Stimulated activated naive CD8-positive, alpha-beta T cell treated with anti-CD3 and anti-CD28 coated beads, Interleukin-15, Interleukin-2, amounts not matched to agents 100 U/mL and 50 U/mL, for 24 hours (primary cell): Measurements from ENCODE around the gene MXRA5.
"Not testable (repeated sequence)": the region's sequence is repeated elsewhere in the genome, so short reads cannot be mapped to it uniquely, and the experiment has no call there.

Experiments
- ATAC-seq: fragments of 150-1000 bp; cut with Tn5 transposase; one replicate; pipeline ENCODE4 v1.10.0; 2021
- DNase-seq: peaks from one replicate; pipeline ENCODE4 v3.0.0; 2021

MXRA5 gene, protein sequence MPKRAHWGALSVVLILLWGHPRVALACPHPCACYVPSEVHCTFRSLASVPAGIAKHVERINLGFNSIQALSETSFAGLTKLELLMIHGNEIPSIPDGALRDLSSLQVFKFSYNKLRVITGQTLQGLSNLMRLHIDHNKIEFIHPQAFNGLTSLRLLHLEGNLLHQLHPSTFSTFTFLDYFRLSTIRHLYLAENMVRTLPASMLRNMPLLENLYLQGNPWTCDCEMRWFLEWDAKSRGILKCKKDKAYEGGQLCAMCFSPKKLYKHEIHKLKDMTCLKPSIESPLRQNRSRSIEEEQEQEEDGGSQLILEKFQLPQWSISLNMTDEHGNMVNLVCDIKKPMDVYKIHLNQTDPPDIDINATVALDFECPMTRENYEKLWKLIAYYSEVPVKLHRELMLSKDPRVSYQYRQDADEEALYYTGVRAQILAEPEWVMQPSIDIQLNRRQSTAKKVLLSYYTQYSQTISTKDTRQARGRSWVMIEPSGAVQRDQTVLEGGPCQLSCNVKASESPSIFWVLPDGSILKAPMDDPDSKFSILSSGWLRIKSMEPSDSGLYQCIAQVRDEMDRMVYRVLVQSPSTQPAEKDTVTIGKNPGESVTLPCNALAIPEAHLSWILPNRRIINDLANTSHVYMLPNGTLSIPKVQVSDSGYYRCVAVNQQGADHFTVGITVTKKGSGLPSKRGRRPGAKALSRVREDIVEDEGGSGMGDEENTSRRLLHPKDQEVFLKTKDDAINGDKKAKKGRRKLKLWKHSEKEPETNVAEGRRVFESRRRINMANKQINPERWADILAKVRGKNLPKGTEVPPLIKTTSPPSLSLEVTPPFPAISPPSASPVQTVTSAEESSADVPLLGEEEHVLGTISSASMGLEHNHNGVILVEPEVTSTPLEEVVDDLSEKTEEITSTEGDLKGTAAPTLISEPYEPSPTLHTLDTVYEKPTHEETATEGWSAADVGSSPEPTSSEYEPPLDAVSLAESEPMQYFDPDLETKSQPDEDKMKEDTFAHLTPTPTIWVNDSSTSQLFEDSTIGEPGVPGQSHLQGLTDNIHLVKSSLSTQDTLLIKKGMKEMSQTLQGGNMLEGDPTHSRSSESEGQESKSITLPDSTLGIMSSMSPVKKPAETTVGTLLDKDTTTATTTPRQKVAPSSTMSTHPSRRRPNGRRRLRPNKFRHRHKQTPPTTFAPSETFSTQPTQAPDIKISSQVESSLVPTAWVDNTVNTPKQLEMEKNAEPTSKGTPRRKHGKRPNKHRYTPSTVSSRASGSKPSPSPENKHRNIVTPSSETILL (N-terminal part only)

DNA sequence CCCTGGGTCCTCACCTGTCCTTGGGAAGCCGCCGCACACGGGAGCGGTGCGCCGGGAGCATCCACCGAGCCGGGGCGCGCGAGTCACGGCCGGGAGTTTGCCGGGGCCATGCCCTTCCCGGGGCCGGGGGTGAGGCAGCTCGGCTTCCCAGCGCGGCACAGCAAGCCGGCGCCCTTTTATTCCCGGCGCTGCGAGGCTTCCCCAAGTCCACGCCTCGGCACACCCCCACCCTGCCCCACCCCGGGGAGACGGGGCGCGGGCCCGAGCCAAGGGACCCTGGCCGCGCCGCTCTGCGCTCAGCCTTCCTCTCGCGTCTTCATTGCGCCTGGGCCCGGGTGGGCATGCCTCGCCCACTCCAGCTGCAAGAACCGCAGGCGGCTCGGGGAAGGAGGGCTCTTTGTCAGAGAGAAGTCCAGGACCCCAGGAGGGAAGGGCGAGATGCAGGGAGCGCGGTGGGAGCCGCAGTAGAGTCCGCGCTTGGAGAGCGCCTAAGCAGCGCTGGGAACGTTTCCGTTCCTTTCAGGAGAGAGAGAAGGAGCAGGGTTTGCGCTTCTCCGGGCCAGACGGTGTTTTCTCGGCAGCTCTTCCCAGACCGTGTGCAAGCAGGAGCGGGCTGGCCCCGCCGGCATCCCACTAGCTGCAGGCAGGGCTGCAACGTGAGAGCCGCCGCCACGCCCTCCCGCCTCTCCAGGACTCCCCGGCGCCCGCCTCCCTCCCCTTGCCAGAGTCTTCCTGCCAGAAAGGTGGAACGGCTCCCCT is at the start of gene MXRA5:
Gene MXRA5, minus strand, starts transcription at position 152 of the 759 bp plus-strand sequence. CDS start 2,819 bp downstream, outside the sequence.
- ATAC-seq (no peak), DNase-seq (no peak)

DNA sequence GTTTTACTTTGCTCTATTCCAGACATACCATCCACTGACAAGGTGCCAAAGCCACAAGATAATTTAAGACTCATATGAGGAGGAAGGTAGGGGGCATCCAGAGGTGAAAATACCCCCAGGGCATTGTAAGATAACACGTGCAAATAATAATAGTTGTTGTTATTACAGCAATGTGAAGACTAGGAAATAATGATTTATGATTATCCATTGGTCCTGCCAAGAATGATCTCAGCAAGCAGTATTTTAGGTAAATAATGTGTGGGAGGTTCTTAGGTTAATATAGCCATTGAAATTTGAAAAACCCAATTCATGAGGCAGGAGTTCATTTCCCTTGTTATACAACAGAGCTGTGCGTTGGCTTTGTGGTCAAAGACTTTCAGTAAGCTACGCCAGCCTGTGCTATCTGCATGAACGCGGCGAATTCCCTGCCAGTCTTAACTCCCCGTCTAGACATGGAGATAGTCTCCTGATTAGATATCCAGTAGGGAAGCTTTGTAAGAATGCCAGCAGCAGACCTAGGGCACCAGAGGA is 47.2 kb upstream of the MXRA5 start:
- ATAC-seq: no peak
- no peak for DNase-seq

DNA sequence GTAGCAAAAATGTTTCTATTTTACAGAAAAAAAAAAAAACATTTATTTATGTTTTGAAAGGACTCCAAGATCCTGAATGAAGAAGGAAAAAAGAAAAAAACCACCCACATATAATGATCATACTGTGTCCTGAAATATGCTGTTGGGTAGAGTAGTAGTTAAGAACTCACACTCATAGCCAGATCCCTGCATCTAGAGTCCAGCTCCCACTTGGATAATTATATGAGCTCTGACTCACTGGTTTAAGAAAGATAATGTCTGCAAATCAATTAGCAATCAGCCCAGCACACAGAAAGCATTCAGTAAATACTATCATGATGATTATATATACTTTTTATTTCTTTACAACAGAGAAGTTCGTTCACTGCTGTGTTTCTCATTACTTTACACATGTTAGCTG is 46.7 kb upstream of the MXRA5 start:
- ATAC-seq: no peak

DNA sequence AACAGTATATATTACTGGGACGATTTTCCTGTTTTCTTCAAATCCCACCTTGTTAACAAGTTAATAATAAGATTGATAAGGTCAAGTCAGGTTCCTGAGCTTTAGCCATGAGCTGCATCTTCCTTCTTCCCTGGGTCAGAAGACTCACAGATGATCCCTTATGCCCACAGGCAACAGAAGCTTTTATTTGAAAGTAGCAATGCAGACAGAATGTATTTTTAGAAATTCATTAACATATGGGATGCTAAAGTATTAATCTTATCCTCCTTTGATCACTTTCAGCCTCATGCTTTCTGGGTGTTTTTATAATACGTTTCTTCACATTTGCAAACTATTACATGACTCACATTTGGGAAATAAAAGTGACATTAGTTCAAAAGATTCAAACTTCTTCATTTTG is 42.0 kb upstream of the MXRA5 start:
- no peak for DNase-seq
- ATAC-seq: no peak

More for the DNA sequence above, 46.7 kb upstream of the MXRA5 start:
- no peak for DNase-seq

DNA sequence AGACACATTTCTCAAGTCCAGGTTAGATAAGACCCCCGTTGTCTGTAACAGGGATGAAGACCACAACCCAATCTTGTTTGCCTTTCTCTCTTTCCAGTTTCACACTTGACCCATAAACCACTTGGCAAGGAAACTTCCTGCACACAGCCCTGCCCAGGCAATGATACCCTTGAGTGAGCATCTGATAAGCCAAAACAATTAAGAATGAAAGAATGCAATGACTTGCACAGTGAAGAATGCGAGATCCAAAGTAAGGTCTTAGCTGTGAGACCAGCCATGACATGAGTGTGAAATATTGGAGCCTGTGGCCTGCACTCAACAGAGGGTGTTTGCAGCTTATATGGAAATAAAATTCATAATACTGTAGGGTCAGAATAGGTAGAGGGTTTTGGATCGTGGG is 37.9 kb upstream of the MXRA5 start:
- ATAC-seq: no peak
- no peak for DNase-seq

DNA sequence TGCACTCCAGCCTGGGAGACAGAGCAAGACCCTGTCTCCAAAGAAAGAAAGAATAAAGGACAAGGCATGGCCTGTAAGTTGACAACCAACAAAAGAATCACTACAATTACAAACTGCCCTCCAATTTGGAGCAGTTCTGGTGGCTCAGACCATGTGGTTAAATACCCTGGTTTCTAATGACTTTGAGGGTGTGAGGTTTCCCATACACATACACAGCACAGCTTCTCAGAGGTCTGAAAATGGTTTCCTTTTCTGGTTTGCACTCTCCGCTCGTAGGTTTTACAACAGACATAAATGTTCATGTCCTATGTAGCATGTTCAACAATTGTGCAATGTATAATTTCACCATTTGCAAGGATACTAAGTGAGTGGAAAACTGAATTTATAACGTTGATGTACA is 34.2 kb upstream of the MXRA5 start:
- DNase-seq (no peak), ATAC-seq (no peak)

DNA sequence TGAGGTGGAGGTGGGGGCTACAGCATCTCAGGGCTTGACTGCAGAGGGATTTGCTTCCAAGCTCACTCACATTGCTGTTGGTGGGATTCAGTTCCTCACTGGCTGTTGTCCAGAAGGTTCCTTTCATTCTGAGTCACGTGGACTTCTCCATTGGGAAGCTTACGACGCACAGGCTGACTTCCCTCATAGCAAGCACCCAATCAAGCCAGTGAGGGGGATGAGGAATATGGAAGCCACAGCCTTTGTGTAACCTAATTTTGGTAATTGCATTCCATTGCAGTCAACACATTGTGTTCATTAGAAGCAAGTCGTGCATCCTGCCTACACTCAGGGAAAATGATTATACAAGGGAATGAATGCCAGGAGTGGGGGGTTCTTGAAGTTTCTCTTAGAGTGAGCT is 32.7 kb upstream of the MXRA5 start:
- no peak for DNase-seq
- no peak for ATAC-seq

DNA sequence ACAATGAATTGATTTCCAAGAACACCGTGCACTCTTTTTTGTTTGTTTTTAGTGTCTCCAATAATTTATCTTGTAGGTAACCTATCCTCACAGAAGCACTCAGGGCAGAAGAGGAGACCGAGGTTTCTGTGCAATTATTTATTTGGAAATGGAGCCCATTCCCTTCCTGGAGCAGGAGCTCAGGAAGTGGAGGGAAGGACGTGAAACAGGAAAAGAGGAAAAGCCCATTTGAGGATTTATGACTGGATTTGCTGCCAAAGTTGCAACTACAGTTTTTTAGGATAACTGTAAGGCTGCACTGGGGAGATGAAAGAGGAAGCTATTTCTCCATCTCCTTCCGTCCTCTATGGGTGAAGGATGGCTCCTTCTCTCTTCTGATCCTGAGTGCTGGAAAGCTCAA is 31.7 kb upstream of the MXRA5 start:
- DNase-seq (no peak), ATAC-seq (no peak)

DNA sequence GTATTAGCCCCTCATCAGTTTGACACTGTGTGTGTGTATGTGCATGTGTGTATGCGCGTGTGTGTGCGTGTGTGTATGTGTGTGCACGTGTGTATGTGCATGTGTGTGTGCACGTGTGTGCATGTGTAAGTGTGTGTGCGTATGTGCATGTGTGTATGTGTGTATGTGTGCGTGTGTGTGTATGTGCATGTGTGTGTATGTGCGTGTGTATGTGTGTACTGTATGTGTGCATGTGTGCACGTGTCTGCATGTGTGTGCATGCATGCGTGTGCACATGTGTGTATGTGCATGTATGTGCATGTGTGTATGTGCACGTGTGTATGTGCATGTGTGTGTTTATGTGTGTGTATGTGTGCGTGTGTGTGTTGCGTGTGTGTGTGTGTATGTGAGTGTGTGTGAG is 31.1 kb upstream of the MXRA5 start:
- ATAC-seq: no peak

DNA sequence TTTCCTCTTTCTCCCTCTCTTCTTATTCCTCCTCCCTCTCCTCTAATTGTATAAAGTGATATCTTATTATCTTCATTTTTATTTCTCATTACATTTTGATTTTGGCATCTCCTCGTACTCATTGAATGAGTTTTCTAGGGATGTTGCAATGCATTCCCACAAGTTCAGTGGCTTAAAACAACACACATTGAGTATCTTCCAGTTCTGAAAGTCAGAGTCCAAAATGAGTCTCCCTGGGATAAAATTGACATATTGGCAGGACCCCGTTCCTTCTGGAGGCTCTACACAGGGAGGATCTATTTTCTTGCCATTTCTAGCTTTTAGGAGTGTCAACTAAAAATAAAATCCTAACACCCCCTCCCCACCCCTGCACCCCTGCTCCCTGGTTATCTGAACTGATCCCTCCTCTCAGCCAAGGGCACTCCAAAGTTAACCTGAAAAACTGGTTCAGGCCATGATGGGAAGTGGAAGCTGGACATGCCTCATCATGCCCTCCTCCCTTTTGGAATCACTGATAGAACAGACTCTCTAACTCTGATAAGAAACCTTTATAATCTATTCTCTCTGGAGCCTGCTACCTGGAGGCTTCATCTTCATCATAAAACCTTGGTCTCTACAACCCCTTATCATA is 29.5 kb upstream of the MXRA5 start:
- DNase-seq, ATAC-seq: not testable (repeated sequence)

More for the DNA sequence above, 31.1 kb upstream of the MXRA5 start:
- DNase-seq: no peak

DNA sequence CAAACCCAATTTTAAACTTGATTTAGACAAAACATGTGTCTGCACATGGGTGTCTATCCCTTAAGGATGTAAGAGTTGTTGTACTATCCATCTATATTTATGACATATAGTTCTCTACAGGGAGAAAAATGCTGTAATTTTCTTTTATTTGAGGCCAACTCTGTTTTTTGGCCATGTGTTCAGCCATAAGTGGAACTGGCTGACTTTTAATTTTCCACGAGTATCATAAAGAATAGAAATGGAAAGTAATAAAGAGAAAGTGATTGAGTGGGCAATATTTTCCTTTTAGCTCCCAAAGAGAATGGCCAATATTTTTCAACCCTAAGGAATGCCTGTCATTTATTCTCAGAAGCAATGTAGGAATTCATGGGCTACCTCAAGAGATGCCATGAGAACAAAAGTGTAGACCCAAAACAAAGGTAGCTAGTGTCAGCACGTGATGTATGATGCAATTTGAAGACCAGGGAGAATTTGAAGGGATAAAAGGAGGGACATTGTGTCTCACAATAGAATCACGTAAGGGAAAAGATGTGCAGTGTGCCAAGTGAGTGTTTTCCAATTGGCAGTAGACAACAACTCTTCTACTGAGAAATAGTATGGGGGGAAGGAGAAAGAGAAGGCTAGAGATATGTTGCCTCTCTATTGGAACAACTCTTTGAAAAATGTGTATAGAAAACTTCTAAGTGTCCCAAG is 27.8 kb upstream of the MXRA5 start:
- DNase-seq (no peak), ATAC-seq (no peak)

DNA sequence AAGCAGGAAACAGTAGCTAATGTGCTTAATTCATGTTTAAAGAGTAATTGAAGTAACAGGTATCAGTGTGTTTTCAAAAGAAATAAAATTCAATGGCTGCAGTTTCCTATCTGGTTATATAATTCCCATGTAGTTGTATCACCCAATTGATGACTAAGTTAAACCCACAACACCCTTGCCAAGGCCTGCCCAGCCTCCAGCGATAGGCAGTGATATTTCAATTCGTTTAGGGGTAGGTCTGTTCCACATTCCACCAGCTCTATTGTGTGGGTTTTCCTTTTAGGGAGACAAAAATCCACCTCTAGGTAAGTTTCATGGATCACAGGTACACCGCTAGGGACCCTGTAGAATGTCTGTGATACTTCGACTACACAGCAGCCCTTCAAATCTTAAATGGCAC is 24.7 kb upstream of the MXRA5 start:
- DNase-seq: no peak
- ATAC-seq: no peak

DNA sequence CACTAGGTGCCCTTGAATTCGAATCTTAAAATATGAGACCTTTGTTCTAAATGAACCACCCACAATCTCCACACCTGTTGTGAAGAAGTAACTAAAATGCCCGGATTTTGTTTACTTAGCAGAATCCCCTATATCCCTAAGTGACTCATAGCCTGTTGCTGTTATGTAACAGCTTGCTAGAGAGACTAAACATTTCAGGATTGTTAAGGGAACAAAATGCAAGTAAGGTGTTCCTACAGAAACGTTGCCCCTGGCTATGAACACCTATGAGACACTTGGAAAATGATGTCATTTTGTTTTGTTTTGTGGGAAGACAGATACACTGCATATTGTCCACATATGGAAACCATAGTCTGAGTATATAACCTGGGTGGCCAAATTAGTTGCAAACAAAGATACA is 24.2 kb upstream of the MXRA5 start:
- ATAC-seq: no peak

DNA sequence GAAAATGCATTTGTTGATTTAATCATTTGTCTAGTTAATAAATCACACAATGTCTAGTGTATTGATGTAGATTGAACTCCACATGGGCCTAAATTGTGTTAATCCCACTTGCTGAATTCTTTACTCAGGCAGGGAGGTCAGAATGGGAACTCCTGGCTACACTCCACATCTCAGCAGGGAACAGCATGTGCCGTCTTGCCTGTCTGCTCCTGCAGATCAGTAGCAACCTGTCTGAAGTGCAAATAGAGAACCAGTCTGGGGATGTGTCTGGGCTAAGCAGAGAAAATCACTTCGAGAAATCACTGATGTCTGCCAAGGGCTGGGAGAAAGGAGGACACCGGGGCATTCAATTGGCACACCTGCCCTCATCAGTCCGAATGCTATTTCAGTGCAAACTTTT is 16.5 kb upstream of the MXRA5 start:
- ATAC-seq (no peak), DNase-seq (no peak)

More for the DNA sequence above, 24.2 kb upstream of the MXRA5 start:
- no peak for DNase-seq

DNA sequence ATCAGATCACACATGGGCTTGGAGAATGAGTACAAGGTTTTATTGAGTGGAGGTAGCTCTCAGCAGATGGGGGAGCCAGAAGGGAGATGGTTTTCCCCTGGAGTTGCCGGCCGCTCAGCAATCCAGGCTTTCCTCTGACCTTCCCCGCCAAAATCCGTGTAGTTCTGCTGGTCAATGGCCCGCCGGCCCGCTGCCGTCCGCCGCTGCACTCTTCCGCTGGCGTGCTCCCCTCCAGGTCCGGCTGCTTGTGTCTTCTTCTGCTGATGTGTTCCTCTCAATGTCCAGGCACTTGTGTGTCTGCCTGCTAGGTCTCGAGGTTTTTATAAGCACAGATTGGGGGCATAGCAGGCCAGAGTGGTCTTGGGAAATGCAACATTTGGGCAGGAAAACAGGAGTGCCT is 14.4 kb upstream of the MXRA5 start:
- no peak for DNase-seq
- ATAC-seq: no peak

DNA sequence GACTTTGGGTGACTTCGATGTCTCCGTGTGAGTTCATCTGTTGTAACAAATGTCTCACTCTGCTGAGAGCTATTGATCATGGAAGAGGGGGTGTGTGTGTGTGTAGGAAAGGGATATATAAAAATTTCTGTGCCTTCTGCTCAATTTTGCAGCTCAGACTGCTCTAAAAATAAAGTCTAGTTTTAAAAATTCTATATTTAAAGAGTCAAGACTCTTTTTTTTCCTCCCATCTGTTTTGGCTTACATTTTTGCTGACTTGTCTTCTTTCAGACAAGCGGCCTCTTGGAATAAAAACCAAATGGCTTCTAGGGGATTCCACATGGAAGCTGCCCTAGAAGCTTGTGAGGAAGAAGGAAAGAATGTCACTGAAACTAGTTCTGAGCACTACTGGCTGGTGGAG is 6.3 kb upstream of the MXRA5 start:
- not testable (repeated sequence) for DNase-seq, ATAC-seq

DNA sequence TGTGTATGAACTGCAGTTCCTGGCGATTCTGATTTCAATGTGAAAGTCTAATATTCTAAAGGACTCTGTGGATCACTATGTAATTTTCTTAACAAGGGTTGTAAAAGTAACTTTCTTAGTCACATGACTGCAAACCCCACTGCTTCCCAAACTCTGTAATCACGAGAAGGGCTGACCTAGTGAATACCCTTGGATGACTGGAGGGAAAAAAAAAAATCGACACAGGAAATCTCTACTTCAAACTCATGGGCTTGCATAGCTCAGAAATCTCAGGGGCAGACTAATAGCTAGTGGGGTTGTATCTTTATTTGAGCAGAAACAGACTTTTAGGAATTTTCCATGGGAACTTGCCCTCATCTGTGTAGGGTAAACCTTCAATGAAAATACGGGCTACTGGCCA is 4.8 kb upstream of the MXRA5 start:
- DNase-seq (no peak), ATAC-seq (no peak)

DNA sequence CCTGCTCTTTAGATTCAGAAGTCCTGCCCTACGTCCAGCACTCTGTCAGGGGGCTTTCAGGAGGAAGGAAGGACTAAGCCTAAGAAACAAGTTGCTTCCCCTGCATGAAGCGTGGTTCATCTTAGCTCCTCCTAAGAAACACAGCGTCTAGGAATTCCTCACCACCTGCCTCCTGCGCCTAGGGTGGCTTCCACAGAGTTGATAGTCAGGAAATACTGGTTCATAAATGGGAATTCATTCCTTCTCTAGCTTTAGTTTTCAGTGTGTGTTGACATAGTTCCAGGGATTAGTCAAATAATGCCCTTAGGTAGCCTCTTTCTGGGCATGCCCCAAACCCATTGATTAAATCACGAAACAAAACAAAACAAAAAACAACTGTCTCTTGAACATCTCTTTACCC is 1.7 kb upstream of the MXRA5 start:
- DNase-seq (no peak), ATAC-seq (no peak)

DNA sequence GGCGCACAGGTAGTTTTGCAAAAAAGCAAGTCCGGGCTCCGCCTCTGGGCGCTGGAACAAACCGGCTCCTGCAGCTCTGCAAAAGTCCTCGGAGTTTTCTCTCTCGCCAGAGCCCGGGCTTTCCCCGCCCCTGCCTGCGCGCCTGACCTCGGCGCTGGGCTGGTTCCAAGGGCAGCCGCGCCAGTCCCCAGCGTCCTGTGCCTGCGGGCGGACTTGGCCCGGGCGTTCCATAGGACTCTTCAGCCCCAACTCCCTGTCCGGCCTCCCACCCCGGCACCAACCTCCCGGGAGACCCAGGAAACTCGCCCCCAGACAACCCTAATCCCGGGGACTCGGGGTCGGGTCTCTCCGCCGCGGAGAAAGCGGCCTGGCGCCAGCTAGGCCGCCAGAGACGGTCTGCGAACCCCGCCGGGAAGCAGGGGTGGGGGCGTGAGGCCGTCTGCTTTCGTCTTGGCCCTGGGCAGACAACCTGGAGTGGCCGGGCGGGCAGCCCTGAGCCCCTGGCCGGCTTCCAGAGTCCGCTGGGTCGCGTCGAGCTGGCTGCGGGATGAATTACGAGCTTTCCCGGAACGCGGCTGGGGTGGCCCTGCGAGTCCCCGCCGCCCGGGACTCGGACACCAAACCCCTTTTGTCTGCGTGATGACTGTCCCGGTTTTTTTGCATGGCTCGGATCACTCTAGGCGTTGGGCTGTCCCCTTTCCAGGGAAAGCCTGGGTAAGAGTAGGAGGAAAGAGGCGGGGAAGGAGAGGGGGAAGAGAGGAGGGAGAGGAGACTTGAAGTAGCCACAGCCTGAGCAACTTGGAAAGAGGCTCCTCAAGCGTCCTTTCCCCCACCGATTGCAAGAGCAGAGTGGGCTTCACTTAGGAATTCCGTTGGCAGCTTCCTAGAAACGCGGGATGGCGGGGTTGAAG is 916 bp downstream of the MXRA5 start:
- DNase-seq: no peak
- no peak for ATAC-seq
